HepG2 (cell line): ENCODE data around the gene GLOD5. TPM values are rescaled to one million over a fixed set of nuclear protein-coding genes. Genes with fewer than 3 reads are reported as not detected.

Source experiments
- ATAC-seq: fragments of 200-7000 bp; cut with Tn5 transposase; 3 replicates; pipeline ENCODE4 v1.9.1; 2020; ENCODE audit warnings: mild to moderate bottlenecking, moderate library complexity
- BruUV-seq: library from RNA; stranded (reverse); fragments of 400-500 nt; replicated peaks from 2 replicates; lab custom pipeline; 2021; lab: Mats Ljungman, UMichigan
- CTCF ChIA-PET: fragments of 300-600 bp; formaldehyde crosslinking; extraction: SDS; loops from one replicate; lab custom pipeline; 2021; ENCODE audit warnings: low total read pairs, inconsistent platforms, low intra/inter-chr PET ratio; lab: Yijun Ruan, JAX
- POLR2A ChIA-PET: fragments of 350-600 bp; sonication (Branson Sonifier 250); formaldehyde crosslinking; loops from one replicate; lab custom pipeline; 2020; ENCODE audit warnings: antibody characterized with exemption, inconsistent platforms; lab: Yijun Ruan, JAX
- DNase-seq: peaks from one replicate; pipeline ENCODE4 v3.0.0-alpha.2; 2015; ENCODE audit warnings: low spot score
- FAIRE-seq: peaks from 3 replicates; lab custom pipeline; 2011; peaks lifted over from hg19 to GRCh38; lab: Jason Lieb, UNC
- H2AFZ ChIP-seq: one replicate; pipeline ENCODE4 v1.6.1; 2011; ENCODE audit warnings: low read length, inconsistent platforms
- H3K27ac ChIP-seq: fragments of 300-600 bp; 3 replicates; pipeline ENCODE4 v1.8.0; 2011; ENCODE audit warnings: mixed run types, mild to moderate bottlenecking, mixed read lengths, low read length, inconsistent platforms; ENCODE audit not compliant: insufficient read depth; ENCODE audit errors: extremely low read length
- H3K27me3 ChIP-seq, 2 experiments: fragments of 200-600 bp in 1 of 2; 2 replicates in 1 of 2; 3 replicates in 1 of 2; pipeline versions ENCODE4 v1.6.0 to v1.8.0; 2011; ENCODE audit warnings: low read length in 2 of 2, mild to moderate bottlenecking in 2 of 2, moderate library complexity in 2 of 2, inconsistent platforms in 1 of 2; ENCODE audit not compliant: insufficient read depth in 2 of 2, control insufficient read depth in 1 of 2
- H3K36me3 ChIP-seq, 2 experiments: fragments of 200-600 bp in 1 of 2; replicated peaks in 1 of 2; 2 replicates in 1 of 2; 3 replicates in 1 of 2; pipeline versions ENCODE4 v1.5.1 to v1.8.0; 2011; ENCODE audit warnings: low read length in 2 of 2, inconsistent platforms in 1 of 2; ENCODE audit not compliant: insufficient read depth in 2 of 2, control insufficient read depth in 1 of 2
- H3K4me1 ChIP-seq: 2 replicates; pipeline ENCODE4 v1.5.1; 2012; ENCODE audit warnings: low read length, inconsistent platforms; ENCODE audit not compliant: insufficient read depth
- H3K4me2 ChIP-seq: 2 replicates; pipeline ENCODE4 v1.6.0; 2011; ENCODE audit warnings: low read depth, low read length, inconsistent platforms
- H3K4me3 ChIP-seq, 3 experiments: fragments of 200-600 bp in 1 of 3; sonication (generic), shearing (Covaris generic) in 1 of 3; replicated peaks in 1 of 3; 2 replicates each; pipeline ENCODE4 v1.5.1; 2011 to 2016; ENCODE audit warnings: low read length in 3 of 3, inconsistent platforms in 2 of 3, low read depth in 2 of 3, mild to moderate bottlenecking in 2 of 3, control low read depth in 1 of 3, mixed read lengths in 1 of 3; ENCODE audit not compliant: insufficient read depth in 1 of 3
- H3K79me2 ChIP-seq: one replicate; pipeline ENCODE4 v1.6.1; 2011; ENCODE audit warnings: low read length, inconsistent platforms; ENCODE audit not compliant: insufficient read depth
- H3K9ac ChIP-seq: 2 replicates; pipeline ENCODE4 v1.6.0; 2011; ENCODE audit warnings: mild to moderate bottlenecking, low read depth, low read length, inconsistent platforms; ENCODE audit not compliant: insufficient read depth
- H3K9me3 ChIP-seq: 2 replicates; pipeline ENCODE4 v1.5.1; 2012; ENCODE audit warnings: mild to moderate bottlenecking, low read length
- H4K20me1 ChIP-seq: 2 replicates; pipeline ENCODE4 v1.6.0; 2011; ENCODE audit warnings: inconsistent platforms, mild to moderate bottlenecking, low read length, moderate library complexity; ENCODE audit not compliant: insufficient read depth
- CEBPG ChIP-seq: IDR thresholded peaks from 2 replicates; pipeline ENCODE4 v1.6.1; 2016
- NCOA5 ChIP-seq: sonication (generic); formaldehyde crosslinking; IDR thresholded peaks from 2 replicates; pipeline ENCODE4 v1.4.0; 2020; ENCODE audit warnings: missing genetic modification reagents
- NR2F1 ChIP-seq, 2 experiments: fragments of 450-650 bp in 1 of 2; formaldehyde crosslinking in 1 of 2; IDR thresholded peaks; 2 replicates each; pipeline versions ENCODE4 v1.5.0 to v1.6.1; 2016 to 2020; ENCODE audit warnings: mild to moderate bottlenecking in 1 of 2, missing compliant biosample characterization in 1 of 2, missing genetic modification reagents in 1 of 2, moderate library complexity in 1 of 2
- NR2F6 ChIP-seq, 2 experiments: IDR thresholded peaks; 2 replicates each; pipeline ENCODE4 v1.6.1; 2016; ENCODE audit warnings: antibody characterized with exemption in 1 of 2, mild to moderate bottlenecking in 1 of 2
- SYNCRIP ChIP-seq: fragments of 200-400 bp; formaldehyde crosslinking; IDR thresholded peaks from 2 replicates; pipeline ENCODE4 v1.6.1; 2018; ENCODE audit warnings: mild to moderate bottlenecking, low read depth, low read length; ENCODE audit not compliant: insufficient read depth
- TEAD3 ChIP-seq: optimal IDR thresholded peaks from 2 replicates; pipeline ENCODE3; 2016; ENCODE audit warnings: borderline replicate concordance
- ZC3H13 ChIP-seq: sonication (generic); formaldehyde crosslinking; IDR thresholded peaks from 2 replicates; pipeline ENCODE4 v1.8.1; 2023; ENCODE audit warnings: mild to moderate bottlenecking, missing genetic modification reagents, moderate library complexity
- ZNF629 ChIP-seq: sonication (generic); formaldehyde crosslinking; conservative IDR thresholded peaks from 2 replicates; pipeline ENCODE4 v1.5.0; 2020; ENCODE audit warnings: missing genetic modification reagents
- ZSCAN21 ChIP-seq: sonication (generic); formaldehyde crosslinking; IDR thresholded peaks from 2 replicates; pipeline ENCODE4 v1.8.0; 2022; ENCODE audit warnings: mild to moderate bottlenecking, missing genetic modification reagents, moderate library complexity, borderline replicate concordance
- WGBS: methylation state at CpG from one replicate; pipeline ENCODE4 v1.1.6; 2017; ENCODE audit warnings: low lambda C conversion rate; 5-methylcytosine and 5-hydroxymethylcytosine counted together
- in situ Hi-C: cut with HindIII; loops from 2 replicates; pipeline ENCODE4 v1.10.0; 2017; ENCODE audit warnings: low pct_unique_long_range_greater_than_20kb; ENCODE audit not compliant: extremely low pct_ligation_motif_present
- intact Hi-C: fragments of 100-400 bp; cut with micrococcal nuclease; formaldehyde crosslinking; loops from one replicate; pipeline ENCODE4 v1.10.0; 2022; ENCODE audit not compliant: unreplicated experiment
- polyA plus RNA-seq, 8 experiments: library from polyadenylated mRNA; depleted of rRNA in 3 of 8; stranded (reverse) in 7 of 8; unstranded in 1 of 8; fragments of >200 nt; fragmentation: Illumina TruSeq in 4 of 8; extraction: Trizol in 4 of 8; gene quantifications; 2 replicates each; pipeline versions ENCODE4 v1.2.1 to v1.2.3, GENCODE V29; 2011 to 2016; ENCODE audit warnings: low read depth in 4 of 8, missing spikeins in 1 of 8, mixed read lengths in 1 of 8; ENCODE audit not compliant: insufficient read depth in 1 of 8
- total RNA-seq, 5 experiments: library from RNA; depleted of rRNA; stranded (reverse); fragments of >200 nt; fragmentation: Illumina TruSeq; extraction: Trizol; gene quantifications; 2 replicates each; pipeline ENCODE4 v1.2.3, GENCODE V29; 2016; ENCODE audit warnings: low read depth in 1 of 5
- TF ChIP-seq, protein P1 (sequence below): sonication (generic); formaldehyde crosslinking; IDR thresholded peaks from 2 replicates; pipeline ENCODE4 v1.5.0; 2020; ENCODE audit warnings: mild to moderate bottlenecking, missing genetic modification reagents

GLOD5 gene
- total and polyA plus RNA-seq, 2 of the 13 experiments (the other 11 are each of a cell fraction or from before 2014, with no cell fraction given), result 0.93 to 1.3 TPM

DNA sequence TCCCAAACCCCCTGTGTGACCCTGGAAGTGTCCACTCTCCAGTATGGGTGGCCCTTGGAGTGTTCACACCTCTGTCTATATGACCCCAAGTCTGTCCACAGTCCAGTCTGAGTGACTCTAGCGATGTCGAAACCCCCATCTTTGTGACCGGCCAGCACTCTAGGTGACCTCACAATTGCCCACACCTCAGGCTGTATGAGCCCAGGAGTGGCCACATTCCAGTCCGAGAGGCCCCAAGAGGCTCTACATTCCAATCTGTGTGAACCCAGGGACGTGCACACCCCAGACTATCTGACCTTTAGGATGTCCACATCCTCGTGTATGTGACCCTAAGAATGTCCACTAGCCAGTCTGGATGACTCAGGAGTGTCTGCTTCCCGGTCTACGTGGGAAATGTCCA lies 7.3 kb upstream of the GLOD5 start (continued):
- TF ChIP-seq ZNF629 (0 out of 2 replicates have a peak, but pooled peaks have one; percentile 27), ZC3H13 (CRISPR knock-in tag) (no peak), ZSCAN21 (CRISPR knock-in tag) (no peak)

DNA sequence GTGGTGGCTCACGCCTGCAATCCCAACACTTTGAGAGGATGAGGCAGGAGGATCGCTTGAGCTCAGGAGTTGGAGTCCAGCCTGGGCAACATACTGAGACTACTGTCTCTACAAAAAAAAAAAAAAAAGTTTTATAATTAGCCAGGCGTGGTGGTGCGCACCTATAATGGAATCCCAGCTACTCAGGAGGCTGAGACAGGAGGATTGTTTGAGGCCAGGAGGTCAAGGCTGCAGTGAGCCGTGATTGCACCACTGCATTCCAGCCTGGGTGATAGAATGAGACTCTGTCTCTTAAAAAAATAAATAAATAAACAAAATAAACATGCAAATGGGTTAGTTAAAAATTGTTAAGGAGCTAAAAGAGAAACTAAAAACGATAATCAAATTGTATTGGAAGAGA lies 7.7 kb downstream of the GLOD5 start:
- POLR2A ChIA-PET, result interaction anchor here (1.1 to 2.1 kb wide), 3 partner anchors 32 to 56 kb away, joined by 4 to 6 read pairs (median 5); partner anchors contain the start of gene HDAC6
- no peak overlapping the region for H3K4me3 ChIP-seq
- CTCF ChIA-PET, result no interaction called here

More for the DNA sequence above, 7.7 kb downstream of the GLOD5 start:
- no peaks in the 10 kb centered on the region for H3K79me2 ChIP-seq
- no peaks in the 10 kb centered on the region for H3K27me3 ChIP-seq
- H3K9ac ChIP-seq, result no peak overlapping the region
- H2AFZ ChIP-seq, result no peak overlapping the region
- H3K9me3 ChIP-seq, result no peaks in the 10 kb centered on the region
- H3K36me3 ChIP-seq, result no peaks in the 10 kb centered on the region
- WGBS, result 26% methylated on average over 6 of the region's 6 CpGs
- ATAC-seq, result no peak
- 0 out of 2 replicates have a peak overlapping the region, but pooled peaks have one; percentile 12 for H3K4me2 ChIP-seq
- H3K4me1 ChIP-seq, result peaks cover 7% of the 10 kb centered on the region; the same call in 1 of the 2 replicates
- peak in 1 of 2 experiments; percentile 77; a peak in 1 of 4 replicates for TF ChIP-seq NR2F1 (CRISPR knock-in tag; IDR thresholded peaks at IDR 0.05)
- TF ChIP-seq CEBPG, result 0 out of 2 replicates have a peak, but pooled peaks have one; percentile 28
- TF ChIP-seq, protein P1, sequence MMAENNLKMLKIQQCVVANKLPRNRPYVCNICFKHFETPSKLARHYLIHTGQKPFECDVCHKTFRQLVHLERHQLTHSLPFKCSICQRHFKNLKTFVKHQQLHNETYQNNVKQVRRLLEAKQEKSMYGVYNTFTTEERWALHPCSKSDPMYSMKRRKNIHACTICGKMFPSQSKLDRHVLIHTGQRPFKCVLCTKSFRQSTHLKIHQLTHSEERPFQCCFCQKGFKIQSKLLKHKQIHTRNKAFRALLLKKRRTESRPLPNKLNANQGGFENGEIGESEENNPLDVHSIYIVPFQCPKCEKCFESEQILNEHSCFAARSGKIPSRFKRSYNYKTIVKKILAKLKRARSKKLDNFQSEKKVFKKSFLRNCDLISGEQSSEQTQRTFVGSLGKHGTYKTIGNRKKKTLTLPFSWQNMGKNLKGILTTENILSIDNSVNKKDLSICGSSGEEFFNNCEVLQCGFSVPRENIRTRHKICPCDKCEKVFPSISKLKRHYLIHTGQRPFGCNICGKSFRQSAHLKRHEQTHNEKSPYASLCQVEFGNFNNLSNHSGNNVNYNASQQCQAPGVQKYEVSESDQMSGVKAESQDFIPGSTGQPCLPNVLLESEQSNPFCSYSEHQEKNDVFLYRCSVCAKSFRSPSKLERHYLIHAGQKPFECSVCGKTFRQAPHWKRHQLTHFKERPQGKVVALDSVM (CRISPR knock-in tag), result peak; percentile 96
- TF ChIP-seq SYNCRIP, result no peak
- TF ChIP-seq TEAD3 (CRISPR knock-in tag), result peak; percentile 72
- peak; percentile 45; the same call in 1 of the 2 replicates for TF ChIP-seq NR2F6 (IDR thresholded peaks at IDR 0.05)
- TF ChIP-seq NR2F6 (CRISPR knock-in tag; IDR thresholded peaks at IDR 0.05), result peak; percentile 67; the same call in 1 of the 2 replicates
- TF ChIP-seq NCOA5 (CRISPR knock-in tag), result no peak
- intact Hi-C loops (loop anchor here (10.0 kb wide), 1 partner anchor 146 kb away; the partner anchor contains the start of genes PIM2 and SLC35A2), in situ Hi-C loops (no loop called here)
- H4K20me1 ChIP-seq, result no peaks in the 10 kb centered on the region
- no TSS peak for BruUV-seq
- peak; percentile 21 for FAIRE-seq
- H3K27ac ChIP-seq, result no peak overlapping the region
- DNase-seq, result peak; percentile 18
